Measurements from ENCODE around the gene TIMM22. TPM values are rescaled to one million over a fixed set of nuclear protein-coding genes. Genes with fewer than 3 reads are reported as not detected.

The TIMM22 gene
- total and polyA plus RNA-seq, 2 of the 4 experiments (the other 2 are of a cell fraction): 12.7 to 12.9 TPM

DNA sequence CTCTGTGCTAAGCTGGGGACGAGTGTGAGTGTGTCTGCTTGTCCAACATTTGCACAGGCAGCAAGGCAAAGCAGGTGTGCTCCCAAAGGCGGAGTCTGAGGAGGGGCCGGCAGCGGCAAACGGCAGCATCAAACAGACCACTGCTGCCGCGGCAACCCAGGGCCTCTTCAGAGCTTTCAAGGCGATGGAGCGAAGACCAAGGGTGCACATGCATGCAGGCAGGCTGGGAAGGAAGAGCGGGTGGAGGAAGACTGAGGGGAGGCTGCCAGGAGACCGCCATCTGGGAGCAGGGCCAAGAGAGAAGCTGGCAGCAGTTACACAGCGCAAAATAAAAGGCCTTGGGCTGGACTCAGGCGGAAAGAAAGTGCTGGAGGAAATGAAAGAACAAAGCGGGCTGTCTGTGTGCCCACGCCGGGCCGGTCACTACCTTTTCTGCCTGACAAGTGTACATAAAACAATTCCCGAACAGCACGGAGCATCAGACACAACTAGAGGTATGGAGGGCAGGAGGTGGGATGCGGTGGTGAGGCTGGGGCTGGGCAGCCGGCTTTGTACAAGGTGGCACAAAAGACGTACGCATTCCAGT, 8.5 kb downstream of the TIMM22 start:
- no peak overlapping the region for H2BK20ac ChIP-seq (ENCODE audit: low read depth, low read length)
- peaks cover 23% of the 10 kb centered on the region for H3K9me1 ChIP-seq (ENCODE audit: insufficient read depth, low read length)
- no peak overlapping the region for H4K91ac ChIP-seq (ENCODE audit: insufficient read depth, low read depth, low read length)
- TF ChIP-seq MAZ (IDR thresholded peaks at IDR 0.05; ENCODE audit: borderline replicate concordance, low read depth, low read length) (no peak), RCOR1 (IDR thresholded peaks at IDR 0.05; ENCODE audit: insufficient replicate concordance, low read length) (no peak), NFE2L2 (IDR thresholded peaks at IDR 0.05; ENCODE audit: low read depth, low read length) (no peak), MXI1 (IDR thresholded peaks at IDR 0.05; ENCODE audit: borderline replicate concordance, low read depth, low read length) (no peak), MAFK (IDR thresholded peaks at IDR 0.05; ENCODE audit: low read depth, low read length) (no peak), RAD21 (IDR thresholded peaks at IDR 0.05; ENCODE audit: low read length) (no peak), CEBPB (IDR thresholded peaks at IDR 0.05; ENCODE audit: low read depth, low read length) (no peak), CHD1 (IDR thresholded peaks at IDR 0.05; ENCODE audit: low read depth, low read length) (no peak), FOS (IDR thresholded peaks at IDR 0.05; ENCODE audit: low read depth, low read length) (no peak), CTCF (conservative IDR thresholded peaks at IDR 0.05; ENCODE audit: low read depth, low read length) (no peak), POLR2A (IDR thresholded peaks at IDR 0.05; ENCODE audit: low read depth, low read length) (no peak), USF2 (IDR thresholded peaks at IDR 0.05; ENCODE audit: low read depth, low read length) (no peak), RFX5 (IDR thresholded peaks at IDR 0.05; ENCODE audit: low read depth, low read length) (no peak)
- TF ChIP-seq, protein P1, sequence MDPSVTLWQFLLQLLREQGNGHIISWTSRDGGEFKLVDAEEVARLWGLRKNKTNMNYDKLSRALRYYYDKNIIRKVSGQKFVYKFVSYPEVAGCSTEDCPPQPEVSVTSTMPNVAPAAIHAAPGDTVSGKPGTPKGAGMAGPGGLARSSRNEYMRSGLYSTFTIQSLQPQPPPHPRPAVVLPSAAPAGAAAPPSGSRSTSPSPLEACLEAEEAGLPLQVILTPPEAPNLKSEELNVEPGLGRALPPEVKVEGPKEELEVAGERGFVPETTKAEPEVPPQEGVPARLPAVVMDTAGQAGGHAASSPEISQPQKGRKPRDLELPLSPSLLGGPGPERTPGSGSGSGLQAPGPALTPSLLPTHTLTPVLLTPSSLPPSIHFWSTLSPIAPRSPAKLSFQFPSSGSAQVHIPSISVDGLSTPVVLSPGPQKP (IDR thresholded peaks at IDR 0.05; ENCODE audit: borderline replicate concordance, low read depth, low read length): no peak
- peaks cover 62% of the 10 kb centered on the region for H3K36me3 ChIP-seq (ENCODE audit: control insufficient read depth, insufficient read depth, low read length)
- H2AFZ ChIP-seq (replicated peaks; ENCODE audit: low read length, poor library complexity): no peak overlapping the region
- intact Hi-C loops (cut with micrococcal nuclease): no loop called here
- no peak overlapping the region for H2BK5ac ChIP-seq (ENCODE audit: low read depth, low read length, poor library complexity, severe bottlenecking)
- H3K23ac ChIP-seq (ENCODE audit: low read depth, low read length): no peak overlapping the region
- no peak overlapping the region for H2BK120ac ChIP-seq (ENCODE audit: low read depth, low read length)
- WGBS, 2 experiments (ENCODE audit: extremely low coverage in 2 of 2, insufficient read length in 1 of 2): 41% methylated on average over 14 of the region's 23 CpGs; no CpG with 5 or more reads in 1 of the 2 experiments
- ATAC-seq (ENCODE audit: low read depth) (no peak), DNase-seq (peak; percentile 54)
- H2BK15ac ChIP-seq (ENCODE audit: low read depth, low read length): no peak overlapping the region
- no peaks in the 10 kb centered on the region for H3K9me3 ChIP-seq (ENCODE audit: control insufficient read depth, insufficient read depth, low read length)
- no peak overlapping the region for H3K27ac ChIP-seq (ENCODE audit: insufficient read depth, low read length)
- no peak overlapping the region for H3K56ac ChIP-seq (ENCODE audit: extremely low read depth, insufficient read depth, low read length)
- no peak overlapping the region for H3K4me2 ChIP-seq (ENCODE audit: low read depth, low read length)
- H4K8ac ChIP-seq (ENCODE audit: low read depth in 2 of 2, low read length in 2 of 2): no peak overlapping the region; a peak in 1 of 4 replicates
- H2AK9ac ChIP-seq (replicated peaks; ENCODE audit: low read depth, low read length, poor library complexity): no peak overlapping the region
- H3K79me1 ChIP-seq (ENCODE audit: low read depth in 1 of 2, low read length in 2 of 2): peaks cover 6 to 43% of the 10 kb centered on the region in 2 experiments; a peak in 2 of 4 replicates
- H4K20me1 ChIP-seq (ENCODE audit: insufficient read depth, low read length): peaks cover 53% of the 10 kb centered on the region
- CTCF ChIA-PET: no interaction called here
- peak overlapping the region; percentile 27; the same call in 1 of the 2 replicates for H2AK5ac ChIP-seq (ENCODE audit: low read depth, low read length)
- in situ Hi-C loops (cut with MboI; ENCODE audit: low sequenced_read_pairs): no loop called here
- no peak overlapping the region for H4K5ac ChIP-seq (ENCODE audit: low read depth, low read length)
- peak overlapping the region; percentile 33 for H3K4ac ChIP-seq (ENCODE audit: low read depth, low read length)
- no TSS peak for BruUV-seq (replicated peaks)
- no peaks in the 10 kb centered on the region for H3K27me3 ChIP-seq (ENCODE audit: control insufficient read depth, insufficient read depth, low read length)
- dilution Hi-C loops (cut with HindIII; ENCODE audit: low sequenced_read_pairs, unreplicated experiment): no loop called here
- 0 out of 2 replicates have a peak overlapping the region, but pooled peaks have one; percentile 14 for H3K14ac ChIP-seq (replicated peaks; ENCODE audit: low read depth, low read length)
- peaks cover 41% of the 10 kb centered on the region for H3K4me1 ChIP-seq (ENCODE audit: control insufficient read depth, insufficient read depth, low read length)
- no peak overlapping the region for H3K9ac ChIP-seq (ENCODE audit: low read depth, low read length)
- H3K18ac ChIP-seq (ENCODE audit: low read depth, low read length): no peak overlapping the region
- POLR2A ChIA-PET (ENCODE audit: unreplicated experiment): no interaction called here
- no peak overlapping the region for H3K4me3 ChIP-seq (ENCODE audit: insufficient read depth, low read depth, low read length)
